Right atrium auricular region (tissue), 2 donors: ENCODE measurements around the gene SMAP2. TPM values are rescaled to one million over a fixed set of nuclear protein-coding genes. Genes with fewer than 3 reads are reported as not detected.

Experiments used
- DNase-seq: peaks from one replicate; pipeline ENCODE4 v3.0.0-alpha.2; 2019; ENCODE audit warnings: low spot score
- H3K27ac ChIP-seq, 2 donors: fragments of 200-600 bp; sonication (generic); 1 replicate in 1 of 2; 2 replicates in 1 of 2; pipeline ENCODE4 v1.5.1; 2016 to 2019
- H3K27me3 ChIP-seq, 2 donors: fragments of 200-600 bp; sonication (generic); one replicate each; pipeline versions ENCODE4 v1.5.1 to v1.6.0; 2017 to 2019
- H3K36me3 ChIP-seq: fragments of 200-600 bp; sonication (generic); one replicate; pipeline ENCODE4 v1.5.1; 2016
- H3K4me1 ChIP-seq, 2 donors: fragments of 200-600 bp; sonication (generic); one replicate each; pipeline versions ENCODE4 v1.5.1 to v1.6.0; 2017 to 2019
- H3K4me3 ChIP-seq, 2 donors: fragments of 200-600 bp; sonication (generic); 1 replicate in 1 of 2; 2 replicates in 1 of 2; pipeline ENCODE4 v1.5.1; 2017 to 2019; ENCODE audit warnings: mild to moderate bottlenecking in 1 of 2, moderate library complexity in 1 of 2
- H3K9me3 ChIP-seq, 2 donors: fragments of 200-600 bp; sonication (generic); one replicate each; pipeline ENCODE4 v1.5.1; 2019
- total RNA-seq, 2 donors: library from RNA; depleted of rRNA; stranded (reverse); fragments of >200 nt; gene quantifications; one replicate each; pipeline ENCODE4 v1.1.0, GENCODE V29; 2016
- TF ChIP-seq, protein P1 (sequence below), 2 donors: fragments of 200-600 bp; sonication (generic); IDR thresholded peaks; one replicate each; pipeline ENCODE4 v1.5.1; 2019; ENCODE audit warnings: antibody characterized with exemption in 2 of 2

Gene SMAP2
- total RNA-seq, 2 donors from 2014 or later: 19.8 to 20.8 TPM

DNA sequence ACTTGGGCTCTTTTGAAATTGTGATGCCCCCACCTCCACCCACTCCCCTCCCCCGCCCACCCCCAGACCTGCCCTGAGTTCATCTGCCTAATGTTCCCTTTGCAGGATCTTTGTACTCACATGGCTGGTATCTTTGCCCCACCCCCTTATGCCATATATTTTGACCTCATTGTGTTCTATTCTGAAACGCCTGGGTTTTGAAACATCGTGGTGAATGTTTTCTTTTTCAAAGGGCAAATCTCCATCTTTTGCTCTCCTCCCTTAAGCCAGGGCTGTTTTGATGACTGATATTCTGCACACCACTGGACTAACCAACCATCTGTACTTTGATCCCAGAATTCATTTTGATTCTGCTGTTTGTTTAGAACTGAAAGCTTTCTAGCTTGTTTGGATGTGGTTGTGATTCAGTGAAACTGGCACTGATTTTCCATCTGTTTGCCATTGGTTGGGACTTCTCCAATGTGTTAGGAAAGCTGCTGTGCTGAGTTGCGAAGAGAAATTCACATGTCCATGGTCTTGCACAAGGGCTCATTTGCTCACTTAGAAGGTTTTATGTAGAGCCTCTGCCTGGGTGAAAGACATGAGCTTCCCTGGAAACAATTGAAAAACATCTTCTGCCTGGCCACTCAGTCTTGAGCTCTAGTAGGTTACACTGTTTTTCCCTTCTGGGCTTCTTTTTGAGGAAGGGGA is 16.5 kb downstream of the SMAP2 start:
- Histone ChIP-seq H3K9me3 (no peaks in the 10 kb centered on the region), H3K27ac (peak overlapping the region; percentile 28 to 65), H3K4me1 (peaks cover 0 to 38% of the 10 kb centered on the region in 2 donors), H3K4me3 (no peak overlapping the region), H3K36me3 (no peaks in the 10 kb centered on the region), H3K27me3 (no peaks in the 10 kb centered on the region)
- TF ChIP-seq, protein P1, sequence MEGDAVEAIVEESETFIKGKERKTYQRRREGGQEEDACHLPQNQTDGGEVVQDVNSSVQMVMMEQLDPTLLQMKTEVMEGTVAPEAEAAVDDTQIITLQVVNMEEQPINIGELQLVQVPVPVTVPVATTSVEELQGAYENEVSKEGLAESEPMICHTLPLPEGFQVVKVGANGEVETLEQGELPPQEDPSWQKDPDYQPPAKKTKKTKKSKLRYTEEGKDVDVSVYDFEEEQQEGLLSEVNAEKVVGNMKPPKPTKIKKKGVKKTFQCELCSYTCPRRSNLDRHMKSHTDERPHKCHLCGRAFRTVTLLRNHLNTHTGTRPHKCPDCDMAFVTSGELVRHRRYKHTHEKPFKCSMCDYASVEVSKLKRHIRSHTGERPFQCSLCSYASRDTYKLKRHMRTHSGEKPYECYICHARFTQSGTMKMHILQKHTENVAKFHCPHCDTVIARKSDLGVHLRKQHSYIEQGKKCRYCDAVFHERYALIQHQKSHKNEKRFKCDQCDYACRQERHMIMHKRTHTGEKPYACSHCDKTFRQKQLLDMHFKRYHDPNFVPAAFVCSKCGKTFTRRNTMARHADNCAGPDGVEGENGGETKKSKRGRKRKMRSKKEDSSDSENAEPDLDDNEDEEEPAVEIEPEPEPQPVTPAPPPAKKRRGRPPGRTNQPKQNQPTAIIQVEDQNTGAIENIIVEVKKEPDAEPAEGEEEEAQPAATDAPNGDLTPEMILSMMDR (IDR thresholded peaks at IDR 0.05): no peak
- no peak for DNase-seq

DNA sequence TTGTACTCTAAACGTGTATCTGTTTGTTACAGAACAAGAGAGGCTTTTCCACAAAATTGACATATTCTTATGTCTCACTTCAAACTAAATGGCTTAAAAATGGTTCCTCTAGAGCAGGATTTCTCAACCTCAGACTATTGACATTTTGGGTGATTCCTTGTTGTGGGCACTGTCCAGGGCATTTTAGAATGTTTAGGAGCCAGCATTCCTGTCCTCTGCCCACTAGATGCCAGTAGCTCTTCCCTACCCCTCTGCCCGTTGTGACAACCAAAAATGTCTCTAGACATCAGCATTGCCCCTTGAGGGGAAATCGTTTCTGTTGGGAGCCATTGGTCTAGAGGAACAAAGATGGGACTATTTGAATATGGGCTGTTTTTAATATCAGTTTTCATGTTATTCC is 17.3 kb downstream of the SMAP2 start:
- H3K27ac ChIP-seq: peak overlapping the region; percentile 28 to 65
- H3K36me3 ChIP-seq: no peaks in the 10 kb centered on the region
- no peak for DNase-seq
- H3K4me1 ChIP-seq: peaks cover 0 to 31% of the 10 kb centered on the region in 2 donors
- TF ChIP-seq, protein P1 (IDR thresholded peaks at IDR 0.05): no peak
- no peak overlapping the region for H3K4me3 ChIP-seq
- H3K27me3 ChIP-seq: no peaks in the 10 kb centered on the region
- H3K9me3 ChIP-seq: no peaks in the 10 kb centered on the region

DNA sequence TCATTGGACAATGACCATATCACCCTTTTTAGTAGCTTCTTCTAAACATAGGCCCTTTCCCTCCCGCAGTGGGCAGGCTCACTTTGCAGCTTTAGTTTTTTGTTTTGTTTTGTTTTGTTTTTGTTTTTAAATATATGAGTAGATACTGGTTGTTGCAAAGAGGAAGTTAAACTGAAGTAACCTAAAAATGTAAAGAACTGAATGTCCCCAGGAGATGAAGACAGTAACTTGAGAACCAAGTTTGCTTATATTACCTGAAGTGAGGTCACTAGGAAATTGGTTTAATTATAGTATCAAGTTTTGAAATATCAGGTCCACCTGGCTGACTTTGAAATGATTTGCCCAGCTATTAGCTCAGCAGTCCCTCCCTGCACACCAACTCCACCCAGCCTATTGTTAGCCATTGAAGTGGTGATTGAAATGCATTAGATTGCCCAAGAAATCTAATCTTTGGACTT is 18.2 kb downstream of the SMAP2 start:
- TF ChIP-seq, protein P1 (IDR thresholded peaks at IDR 0.05): no peak
- no peaks in the 10 kb centered on the region for H3K36me3 ChIP-seq
- no peak for DNase-seq
- H3K27ac ChIP-seq: peak overlapping the region; percentile 28 to 30
- H3K27me3 ChIP-seq: no peaks in the 10 kb centered on the region
- H3K4me3 ChIP-seq: no peak overlapping the region
- peaks cover 0 to 22% of the 10 kb centered on the region in 2 donors for H3K4me1 ChIP-seq
- H3K9me3 ChIP-seq: no peaks in the 10 kb centered on the region

DNA sequence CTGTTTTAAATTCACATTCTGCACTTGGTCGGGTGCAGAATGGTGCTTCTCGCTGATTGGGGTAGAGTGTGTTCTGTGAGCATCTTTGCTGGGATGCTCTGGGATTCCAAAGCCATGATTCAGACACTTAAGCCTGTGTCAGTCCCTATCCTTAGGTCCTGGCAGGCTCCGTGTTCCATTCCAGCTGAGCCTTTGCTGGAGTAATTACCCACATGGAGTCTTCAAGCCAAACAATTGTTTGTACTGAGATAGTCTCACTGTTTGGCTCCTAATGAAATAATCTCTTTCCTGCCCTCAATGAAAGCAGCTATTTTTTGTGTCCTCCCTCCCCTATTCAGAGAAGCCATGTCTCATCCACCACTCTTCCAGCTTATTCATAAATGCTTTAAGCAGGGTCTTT is 18.7 kb downstream of the SMAP2 start:
- no peak overlapping the region for H3K4me3 ChIP-seq
- no peaks in the 10 kb centered on the region for H3K36me3 ChIP-seq
- no peaks in the 10 kb centered on the region for H3K9me3 ChIP-seq
- no peaks in the 10 kb centered on the region for H3K27me3 ChIP-seq
- peak overlapping the region in 1 of 2 donors; percentile 30 for H3K27ac ChIP-seq
- peaks cover 0 to 20% of the 10 kb centered on the region in 2 donors for H3K4me1 ChIP-seq
- TF ChIP-seq, protein P1 (IDR thresholded peaks at IDR 0.05): no peak
- no peak for DNase-seq

DNA sequence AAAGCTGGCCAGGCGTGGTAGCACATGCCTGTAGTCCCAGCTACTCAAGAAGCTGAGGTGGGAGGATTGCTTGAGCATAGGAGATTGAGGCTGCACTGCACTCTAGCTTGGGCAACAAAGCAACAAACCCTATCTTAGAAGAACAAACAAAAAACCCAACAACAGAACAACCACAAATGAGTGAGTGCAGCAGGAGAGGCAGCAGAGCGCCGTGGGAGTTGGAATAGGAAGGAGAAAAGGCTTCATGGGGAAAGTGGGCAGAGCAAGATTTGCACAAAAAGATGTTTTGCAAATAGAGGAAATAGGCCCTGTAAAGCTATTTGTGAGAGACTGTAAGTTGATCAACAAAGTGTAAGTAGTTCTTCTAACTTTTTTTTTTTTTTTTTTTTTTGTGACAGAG is 19.6 kb downstream of the SMAP2 start:
- H3K36me3 ChIP-seq: no peaks in the 10 kb centered on the region
- H3K4me1 ChIP-seq: peaks cover 0 to 15% of the 10 kb centered on the region in 2 donors
- no peak overlapping the region for H3K4me3 ChIP-seq
- no peaks in the 10 kb centered on the region for H3K9me3 ChIP-seq
- peak overlapping the region in 1 of 2 donors; percentile 4 for H3K27ac ChIP-seq
- no peaks in the 10 kb centered on the region for H3K27me3 ChIP-seq
- TF ChIP-seq, protein P1 (IDR thresholded peaks at IDR 0.05): no peak
- DNase-seq: no peak
